ENCODE data around the gene HTT.
"Not testable (repeated sequence)": the region's sequence is repeated elsewhere in the genome, so short reads cannot be mapped to it uniquely, and the experiment has no call there.

HTT gene

GRCh38 chr4:3124070-3124767, 49.7 kb downstream of the HTT start:
- DNase-seq, result no peak

DNA sequence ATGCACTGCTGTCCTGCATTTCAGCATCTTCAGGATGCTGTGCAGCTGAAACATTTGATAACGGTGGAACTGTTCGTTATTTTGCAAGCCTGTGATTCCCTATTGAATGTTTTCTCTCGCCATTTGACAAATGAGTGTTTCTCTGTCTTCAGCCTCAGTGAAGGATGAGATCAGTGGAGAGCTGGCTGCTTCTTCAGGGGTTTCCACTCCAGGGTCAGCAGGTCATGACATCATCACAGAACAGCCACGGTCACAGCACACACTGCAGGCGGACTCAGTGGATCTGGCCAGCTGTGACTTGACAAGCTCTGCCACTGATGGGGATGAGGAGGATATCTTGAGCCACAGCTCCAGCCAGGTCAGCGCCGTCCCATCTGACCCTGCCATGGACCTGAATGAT, 52.6 kb downstream of the HTT start:
- no peak for DNase-seq

DNA sequence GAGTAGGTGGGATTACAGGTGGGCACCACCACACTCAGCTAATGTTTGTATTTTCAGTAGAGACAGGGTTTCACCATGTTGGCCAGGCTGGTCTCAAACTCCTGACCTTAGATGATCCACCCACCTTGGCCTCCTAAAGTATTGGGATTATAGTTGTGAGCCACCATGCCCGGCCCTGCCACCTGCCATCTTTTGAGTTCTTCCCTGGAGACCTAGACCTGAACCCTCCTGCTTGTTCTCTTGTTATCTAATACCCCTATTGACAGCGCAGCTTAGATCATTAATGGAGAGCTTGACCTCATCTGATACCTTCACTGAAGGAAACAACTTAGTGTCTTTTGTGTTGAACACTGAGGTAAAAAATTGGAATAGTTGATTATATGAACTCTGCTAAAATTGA, 53.6 kb downstream of the HTT start:
- no peak for DNase-seq

DNA sequence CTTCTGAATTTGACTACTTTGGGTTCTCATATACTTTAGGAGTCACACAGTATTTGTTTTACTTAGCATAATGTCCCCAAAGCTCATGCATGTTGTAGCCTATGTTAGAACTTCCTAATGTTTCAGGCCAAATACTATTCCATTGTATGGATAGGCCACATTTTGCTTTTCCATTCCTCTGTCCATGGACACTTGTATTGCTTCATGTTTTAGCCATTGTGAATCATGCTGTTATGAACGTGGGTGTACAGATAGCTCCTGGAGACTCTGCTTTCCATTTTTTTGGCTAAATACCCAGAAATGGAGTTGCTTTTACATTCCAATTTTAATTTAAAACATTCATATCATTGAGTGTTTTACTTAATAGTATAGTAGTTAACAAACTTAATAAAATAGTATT, 54.5 kb downstream of the HTT start:
- peak; percentile 12 for DNase-seq

GRCh38 chr4:3130201-3130600, 55.7 kb downstream of the HTT start:
- DNase-seq, result no peak

- no peak for DNase-seq
Observed at GRCh38 chr4:3130826-3131225, 56.3 kb downstream of the HTT start.

- DNase-seq, result no peak
Observed at GRCh38 chr4:3134201-3134600, 59.7 kb downstream of the HTT start.

- DNase-seq, result no peak
Observed at GRCh38 chr4:3135155-3136011, 60.9 kb downstream of the HTT start.

DNA sequence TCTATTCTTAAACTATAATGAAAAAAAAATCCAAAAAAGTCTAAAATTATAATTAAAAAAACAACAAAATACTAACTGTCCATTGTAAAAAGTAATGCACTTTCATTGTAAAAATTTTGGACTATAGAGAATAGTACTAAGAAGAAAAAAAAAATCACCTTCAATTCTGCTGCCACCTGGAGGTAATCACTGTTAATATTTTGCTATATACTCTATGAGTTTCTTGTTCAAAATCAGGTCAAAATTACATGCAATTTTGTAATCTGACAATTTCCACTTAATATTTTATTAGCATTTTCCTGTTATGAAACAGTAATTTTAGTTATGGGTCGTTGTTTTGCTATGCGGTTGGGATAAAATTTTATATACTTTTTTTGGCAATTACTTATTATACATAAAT, 62.0 kb downstream of the HTT start:
- DNase-seq, result no peak

GRCh38 chr4:3137908-3138307, 63.4 kb downstream of the HTT start:
- no peak for DNase-seq

GRCh38 chr4:3145234-3145924, 70.9 kb downstream of the HTT start:
- DNase-seq, result peak; percentile 6

DNA sequence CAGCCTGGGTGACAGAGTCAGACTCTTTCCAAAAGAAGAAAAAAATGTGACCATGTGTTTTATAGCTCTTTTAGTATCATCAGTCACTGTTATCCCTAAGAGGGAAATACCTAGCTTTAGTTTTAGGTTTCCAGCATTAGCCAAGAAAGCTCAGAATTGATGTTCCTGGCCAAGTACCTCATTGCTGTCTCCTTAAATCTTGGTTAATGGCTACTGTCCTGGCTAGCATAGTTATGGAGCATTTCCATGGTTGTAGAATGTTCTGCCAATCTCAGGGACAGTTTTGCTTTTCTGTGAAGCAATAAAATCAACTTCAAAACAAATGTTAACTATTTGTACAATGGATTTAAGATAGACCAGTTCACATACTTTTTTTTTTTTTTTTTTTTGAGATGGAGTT, 74.4 kb downstream of the HTT start:
- DNase-seq, result no peak

DNA sequence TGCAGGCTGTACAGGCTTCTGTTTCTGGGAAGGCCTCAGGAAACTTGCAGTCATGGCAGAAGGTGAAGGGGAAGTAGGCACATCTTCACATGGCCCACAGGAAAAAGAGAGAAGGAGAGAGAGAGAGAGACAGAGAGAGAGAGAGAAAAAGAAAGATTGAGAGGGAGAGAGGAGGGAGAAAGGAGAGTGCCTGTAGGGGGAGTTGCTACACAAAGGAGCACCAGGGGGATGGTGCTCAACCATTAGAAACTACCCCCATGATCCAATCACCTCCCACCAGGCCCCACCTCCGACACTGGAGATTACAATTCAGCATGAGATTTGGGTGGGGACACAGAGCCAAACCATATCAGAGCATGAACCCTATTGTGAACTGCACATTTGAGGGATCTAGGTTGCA, 76.8 kb downstream of the HTT start:
- DNase-seq, result not testable (repeated sequence)

DNA sequence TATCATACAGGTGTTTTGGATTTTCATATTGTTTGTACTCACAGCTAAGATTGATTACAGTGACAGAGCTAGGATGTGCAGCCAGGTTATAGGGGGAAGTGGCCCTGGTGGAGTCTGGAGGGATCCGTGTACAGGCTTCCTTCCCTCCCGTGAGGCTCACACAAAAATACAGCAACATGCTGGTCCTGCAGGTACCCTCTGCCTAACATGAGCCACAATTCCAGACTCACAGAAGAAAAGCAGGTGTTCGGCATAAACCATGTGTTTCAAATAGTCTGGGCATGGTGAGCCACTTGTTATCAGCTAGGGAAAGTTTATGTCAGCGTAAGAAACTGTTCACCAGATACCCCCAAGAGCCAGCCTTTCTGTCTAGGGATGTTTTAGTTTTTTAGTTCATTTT, 82.9 kb downstream of the HTT start:
- no peak for DNase-seq

DNA sequence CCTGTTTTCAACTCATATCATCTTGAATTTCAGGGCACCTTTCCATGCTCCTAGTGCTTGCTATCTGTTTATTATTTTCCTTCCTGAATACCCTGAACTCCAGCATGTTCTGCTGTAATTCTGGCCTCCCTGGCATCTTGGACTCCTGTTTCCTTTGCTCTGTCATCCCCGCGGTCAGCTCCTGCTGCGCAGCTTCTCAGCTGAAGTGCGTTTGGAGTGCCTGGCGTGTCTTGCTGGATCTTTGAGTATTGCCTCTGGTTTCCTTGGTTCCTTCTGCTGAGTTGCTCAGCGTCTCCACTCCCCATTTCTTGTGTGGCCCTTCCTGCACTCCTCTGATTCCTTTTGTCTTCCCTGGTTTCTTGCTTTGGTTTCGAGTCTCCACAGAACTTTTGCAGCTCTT, 84.4 kb downstream of the HTT start:
- no peak for DNase-seq

DNA sequence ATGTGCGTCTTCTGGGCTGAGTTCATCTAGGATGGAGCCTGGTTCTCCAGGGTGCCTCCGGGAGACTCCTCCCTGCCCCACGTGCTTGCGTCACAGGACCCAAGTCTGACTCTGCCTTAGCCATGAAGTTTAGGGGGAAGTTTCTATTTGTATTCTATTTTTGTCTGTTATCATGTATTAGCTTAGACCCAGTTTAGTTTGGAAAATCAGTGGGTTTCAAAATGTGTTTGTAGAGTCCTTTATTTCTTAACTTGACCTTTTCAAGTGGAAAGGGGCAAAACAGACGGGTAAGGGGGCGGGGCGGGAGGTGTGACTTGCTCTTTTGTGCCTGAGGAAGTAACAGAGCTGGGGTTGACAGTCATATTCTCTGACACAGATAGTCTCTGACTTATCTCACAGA, 86.0 kb downstream of the HTT start:
- no peak for DNase-seq

- DNase-seq, result not testable (repeated sequence)
Observed at GRCh38 chr4:3161044-3161443, 86.6 kb downstream of the HTT start.

GRCh38 chr4:3166434-3166833, 92.0 kb downstream of the HTT start:
- not testable (repeated sequence) for DNase-seq

DNA sequence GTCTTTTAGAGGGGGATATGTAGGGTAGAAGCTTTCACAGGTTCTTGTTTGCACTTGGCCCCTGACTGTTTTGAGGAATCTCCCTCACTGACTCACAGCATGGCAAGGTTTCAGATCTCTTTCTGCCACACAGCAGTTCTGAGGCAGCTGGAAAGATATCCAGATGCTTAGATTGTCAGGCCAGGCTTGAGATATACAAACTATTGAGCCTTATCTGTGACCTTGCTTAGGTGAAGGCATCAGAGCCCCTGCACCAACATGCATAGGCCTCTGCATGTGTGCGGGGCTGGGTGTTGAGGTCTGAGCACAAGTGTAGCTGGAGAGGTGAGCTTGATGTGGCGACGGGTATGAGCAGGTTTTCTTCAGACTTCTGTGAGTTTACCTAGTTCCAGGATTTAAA, 93.5 kb downstream of the HTT start:
- DNase-seq, result peak; percentile 25

- no peak for DNase-seq
Observed at GRCh38 chr4:3174371-3175338, 100.2 kb downstream of the HTT start.

GRCh38 chr4:3176367-3177229, 102.1 kb downstream of the HTT start:
- DNase-seq, result no peak

DNA sequence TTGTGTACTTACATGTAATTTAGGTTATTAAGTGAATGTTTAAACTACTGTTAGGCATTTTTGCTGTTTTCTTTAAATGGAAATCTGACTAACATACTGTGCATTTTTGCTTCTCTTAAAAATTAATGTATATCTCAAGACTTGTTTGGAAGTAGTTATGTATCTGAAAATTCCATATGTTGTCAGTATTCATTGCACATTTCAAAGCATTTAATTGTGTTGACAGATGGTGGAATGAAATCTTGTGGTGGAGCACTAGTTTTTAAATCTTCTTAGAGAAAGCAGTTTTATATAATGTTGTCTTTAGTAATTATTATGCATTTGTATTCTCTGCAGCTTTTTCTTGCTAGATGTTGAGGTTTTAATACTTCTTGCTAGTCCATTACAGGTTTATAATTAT, 102.9 kb downstream of the HTT start:
- no peak for DNase-seq

All from EL (cell line).